ENCODE results near the gene PPM1A.

The PPM1A gene

GRCh38 chr14:60206837-60207533 lies 42.0 kb upstream of the PPM1A start:
- Histone ChIP-seq H3K27ac (ENCODE audit: extremely low read depth, low read depth, low read length) (no peak overlapping the region), H3K36me3 (ENCODE audit: control insufficient read depth in 2 of 2, insufficient read depth in 1 of 2, low read length in 2 of 2) (no peaks in the 10 kb centered on the region), H3K4me3 (ENCODE audit: low read depth, low read length) (no peak overlapping the region), H3K9me3 (ENCODE audit: control insufficient read depth, insufficient read depth, low read depth, low read length) (no peaks in the 10 kb centered on the region), H3K4me1 (ENCODE audit: control insufficient read depth, insufficient read depth, low read length) (no peaks in the 10 kb centered on the region)
- CTCF ChIA-PET: interaction anchor here (0.6 kb wide), 1 partner anchor 242 kb away, joined by 3 read pairs; no protein-coding TSS in a partner anchor
- no peak for TF ChIP-seq ZNF600 (tag by site-specific recombination; IDR thresholded peaks at IDR 0.05)
- TF ChIP-seq OSR2 (tag by site-specific recombination; IDR thresholded peaks at IDR 0.05): no peak
- TF ChIP-seq ZSCAN5A (tag by site-specific recombination; IDR thresholded peaks at IDR 0.05): no peak
- POLR2A ChIA-PET: no interaction called here

- no peak overlapping the region for H3K4me3 ChIP-seq (ENCODE audit: low read depth, low read length)
- no peaks in the 10 kb centered on the region for H3K4me1 ChIP-seq (ENCODE audit: control insufficient read depth, insufficient read depth, low read length)
- no peak overlapping the region for H3K27ac ChIP-seq (ENCODE audit: extremely low read depth, low read depth, low read length)
- POLR2A ChIA-PET: interaction anchor here (0.6 kb wide), 1 partner anchor 224 kb away, joined by 5 read pairs; no protein-coding TSS in a partner anchor
- TF ChIP-seq ZNF677 (tag by site-specific recombination; IDR thresholded peaks at IDR 0.05): no peak
- peak; percentile 65 for TF ChIP-seq SCRT1 (tag by site-specific recombination; IDR thresholded peaks at IDR 0.05; ENCODE audit: borderline replicate concordance)
- peak; percentile 86 for TF ChIP-seq SCRT2 (tag by site-specific recombination; IDR thresholded peaks at IDR 0.05)
- TF ChIP-seq ZFP3 (tag by site-specific recombination; IDR thresholded peaks at IDR 0.05; ENCODE audit: low read depth): no peak
- TF ChIP-seq ZNF184 (tag by site-specific recombination; IDR thresholded peaks at IDR 0.05): no peak
- TF ChIP-seq ZNF843 (tag by site-specific recombination; IDR thresholded peaks at IDR 0.05): no peak
- TF ChIP-seq ZBTB17 (tag by site-specific recombination; IDR thresholded peaks at IDR 0.05): no peak
- CTCF ChIA-PET: interaction anchor here (0.6 to 0.9 kb wide), 2 partner anchors 13 to 28 kb away, joined by 3 read pairs; no protein-coding TSS in a partner anchor
- no peaks in the 10 kb centered on the region for H3K9me3 ChIP-seq (ENCODE audit: control insufficient read depth, insufficient read depth, low read depth, low read length)
- H3K36me3 ChIP-seq (ENCODE audit: control insufficient read depth in 2 of 2, insufficient read depth in 1 of 2, low read length in 2 of 2): no peaks in the 10 kb centered on the region
Observed at GRCh38 chr14:60210703-60211102, 38.3 kb upstream of the PPM1A start.

- POLR2A ChIA-PET: interaction anchor here (0.6 kb wide), 1 partner anchor 223 kb away, joined by 5 read pairs; no protein-coding TSS in a partner anchor
- Histone ChIP-seq H3K27ac (ENCODE audit: extremely low read depth, low read depth, low read length) (no peak overlapping the region), H3K36me3 (ENCODE audit: control insufficient read depth in 2 of 2, insufficient read depth in 1 of 2, low read length in 2 of 2) (no peaks in the 10 kb centered on the region), H3K9me3 (ENCODE audit: control insufficient read depth, insufficient read depth, low read depth, low read length) (no peaks in the 10 kb centered on the region), H3K4me1 (ENCODE audit: control insufficient read depth, insufficient read depth, low read length) (no peaks in the 10 kb centered on the region), H3K4me3 (ENCODE audit: low read depth, low read length) (no peak overlapping the region)
- TF ChIP-seq ZNF121 (tag by site-specific recombination; IDR thresholded peaks at IDR 0.05) (no peak), ZNF624 (tag by site-specific recombination; IDR thresholded peaks at IDR 0.05) (no peak), ZNF211 (tag by site-specific recombination; IDR thresholded peaks at IDR 0.05; ENCODE audit: low read depth) (no peak), ZNF513 (tag by site-specific recombination; IDR thresholded peaks at IDR 0.05) (no peak), ZNF175 (tag by site-specific recombination; IDR thresholded peaks at IDR 0.05) (no peak), ZFP69B (tag by site-specific recombination; IDR thresholded peaks at IDR 0.05) (no peak), ZNF214 (tag by site-specific recombination; IDR thresholded peaks at IDR 0.05; ENCODE audit: borderline replicate concordance) (no peak), ZNF785 (tag by site-specific recombination; IDR thresholded peaks at IDR 0.05) (no peak)
- CTCF ChIA-PET: interaction anchor here (0.9 kb wide), 1 partner anchor 13 kb away, joined by 3 read pairs; no protein-coding TSS in a partner anchor
Observed at GRCh38 chr14:60211153-60211552, 37.9 kb upstream of the PPM1A start.

Measured in HEK293 (cell line).